Body of pancreas (tissue), 4 donors: Measurements from ENCODE around the gene PLCB3.

Source experiments
- CTCF ChIP-seq, 7 experiments: fragments of 450-650 bp in 4 of 7; fragments of 200-600 bp in 3 of 7; sonication (generic) in 3 of 7; IDR thresholded peaks; one replicate each; pipeline ENCODE4 v1.5.1; 2016 to 2019; ENCODE audit warnings: antibody characterized with exemption in 7 of 7
- POLR2A ChIP-seq, 3 donors: fragments of 450-650 bp; IDR thresholded peaks; one replicate each; pipeline ENCODE4 v1.6.1; 2016; ENCODE audit warnings: antibody characterized with exemption in 3 of 3, mild to moderate bottlenecking in 2 of 3

DNA sequence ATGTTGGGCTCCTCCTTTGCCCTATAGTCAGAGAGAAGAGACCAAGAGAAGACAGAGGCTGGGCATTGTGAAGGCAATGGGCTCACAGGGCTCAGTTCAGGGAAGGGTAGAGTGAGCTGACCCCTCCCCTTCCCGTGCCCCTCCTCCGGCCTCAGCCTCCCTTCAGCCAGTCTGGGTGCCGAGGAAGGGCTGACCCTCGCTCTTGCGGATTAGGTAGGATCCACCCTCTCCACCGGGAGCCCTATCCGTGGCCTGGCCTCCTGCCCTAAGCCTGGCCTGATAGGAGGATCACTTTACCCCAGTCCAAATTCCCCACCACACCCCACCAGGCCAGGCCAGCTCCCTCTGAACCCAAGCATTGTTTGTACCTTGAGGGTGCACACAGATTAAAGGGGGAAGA lies 2.8 kb upstream of the PLCB3 start:
- no peak for TF ChIP-seq CTCF (IDR thresholded peaks at IDR 0.05)
- no peak for TF ChIP-seq POLR2A (IDR thresholded peaks at IDR 0.05)
